DOHH2 (cell line): Measurements from ENCODE around the gene GNG12.

Experiments used
- H3F3A ChIP-seq: fragments of 200-600 bp; sonication (generic), shearing (Covaris generic); 2 replicates; pipeline ENCODE4 v1.6.0; 2016; ENCODE audit warnings: antibody characterized with exemption, mild to moderate bottlenecking; ENCODE audit not compliant: control insufficient read depth, insufficient read depth
- H3K27ac ChIP-seq: fragments of 200-600 bp; sonication (generic); 2 replicates; pipeline ENCODE4 v1.5.1; 2014; ENCODE audit warnings: low read depth, mild to moderate bottlenecking, low read length, moderate library complexity
- H3K27me3 ChIP-seq: fragments of 200-600 bp; sonication (generic); 2 replicates; pipeline ENCODE4 v1.6.1; 2014; ENCODE audit warnings: mild to moderate bottlenecking, low read length, mixed read lengths; ENCODE audit not compliant: control insufficient read depth
- H3K36me3 ChIP-seq: fragments of 200-600 bp; sonication (generic); 2 replicates; pipeline ENCODE4 v1.6.1; 2014; ENCODE audit warnings: mild to moderate bottlenecking, low read length, moderate library complexity, mixed read lengths; ENCODE audit not compliant: control insufficient read depth
- H3K4me1 ChIP-seq: fragments of 200-600 bp; sonication (generic); 2 replicates; pipeline ENCODE4 v1.6.1; 2014; ENCODE audit warnings: mild to moderate bottlenecking, low read length, mixed read lengths; ENCODE audit not compliant: control insufficient read depth
- H3K4me2 ChIP-seq: fragments of 200-600 bp; sonication (generic); 2 replicates; pipeline ENCODE4 v1.6.0; 2014; ENCODE audit warnings: mild to moderate bottlenecking, low read length, moderate library complexity
- H3K4me3 ChIP-seq: fragments of 200-600 bp; sonication (generic); 2 replicates; pipeline ENCODE4 v1.5.1; 2014; ENCODE audit warnings: mild to moderate bottlenecking, low read length, mixed read lengths
- H3K79me2 ChIP-seq: fragments of 200-600 bp; sonication (generic); 2 replicates; pipeline ENCODE4 v1.6.1; 2014; ENCODE audit warnings: mild to moderate bottlenecking, low read length, mixed read lengths; ENCODE audit not compliant: control insufficient read depth
- H3K9me2 ChIP-seq: fragments of 200-600 bp; sonication (generic); replicated peaks from 2 replicates; pipeline ENCODE4 v1.6.1; 2014; ENCODE audit warnings: mild to moderate bottlenecking, low read length, mixed read lengths; ENCODE audit not compliant: control insufficient read depth
- H3K9me3 ChIP-seq: fragments of 200-600 bp; sonication (generic); 2 replicates; pipeline ENCODE4 v1.6.1; 2014; ENCODE audit warnings: antibody characterized with exemption, low read length, mixed read lengths; ENCODE audit not compliant: control insufficient read depth, insufficient read depth
- H4K20me1 ChIP-seq: fragments of 200-600 bp; sonication (generic); 2 replicates; pipeline ENCODE4 v1.6.0; 2014; ENCODE audit warnings: low read depth, mild to moderate bottlenecking, antibody characterized with exemption, low read length, moderate library complexity; ENCODE audit not compliant: control insufficient read depth, insufficient read depth
- CTCF ChIP-seq: fragments of 200-600 bp; sonication (generic); IDR thresholded peaks from one replicate; pipeline ENCODE4 v1.5.1; 2014; ENCODE audit warnings: antibody characterized with exemption, mild to moderate bottlenecking, low read depth, low read length; ENCODE audit not compliant: poor library complexity, severe bottlenecking
- EZH2phosphoT487 ChIP-seq: fragments of 200-600 bp; sonication (generic); IDR thresholded peaks from 2 replicates; pipeline ENCODE4 v1.6.1; 2017; ENCODE audit warnings: borderline replicate concordance, mild to moderate bottlenecking, antibody characterized with exemption, low read length, moderate library complexity, mixed read lengths

GNG12 gene

GRCh38 chr1:67737875-67738274 lies 95.4 kb downstream of the GNG12 start:
- Histone ChIP-seq H3K27me3 (no peaks in the 10 kb centered on the region), H3K79me2 (no peaks in the 10 kb centered on the region), H3K9me2 (no peaks in the 10 kb centered on the region), H3K4me3 (no peak overlapping the region), H3F3A (peaks cover 15% of the 10 kb centered on the region), H3K36me3 (no peaks in the 10 kb centered on the region; the same call in 1 of the 2 replicates), H3K9me3 (no peaks in the 10 kb centered on the region), H3K27ac (no peak overlapping the region), H3K4me2 (no peak overlapping the region), H3K4me1 (peaks cover 55% of the 10 kb centered on the region), H4K20me1 (no peaks in the 10 kb centered on the region)
- no peak for TF ChIP-seq CTCF
- TF ChIP-seq EZH2phosphoT487 = no peak

- no peak for TF ChIP-seq EZH2phosphoT487
- TF ChIP-seq CTCF = no peak
- Histone ChIP-seq H3K79me2 (no peaks in the 10 kb centered on the region), H3K4me3 (peak overlapping the region; percentile 74), H3K27me3 (no peaks in the 10 kb centered on the region), H3K9me2 (no peaks in the 10 kb centered on the region), H3K4me2 (peak overlapping the region; percentile 97), H4K20me1 (no peaks in the 10 kb centered on the region), H3K4me1 (peaks cover 56% of the 10 kb centered on the region), H3K36me3 (no peaks in the 10 kb centered on the region; the same call in 1 of the 2 replicates), H3K9me3 (no peaks in the 10 kb centered on the region), H3F3A (peaks cover 15% of the 10 kb centered on the region), H3K27ac (peak overlapping the region; percentile 89)
Measured at GRCh38 chr1:67736750-67737149, 96.5 kb downstream of the GNG12 start.

- Histone ChIP-seq H4K20me1 (no peaks in the 10 kb centered on the region), H3K36me3 (no peaks in the 10 kb centered on the region; the same call in 1 of the 2 replicates), H3K27ac (peak overlapping the region; percentile 89), H3K79me2 (no peaks in the 10 kb centered on the region), H3K9me2 (no peaks in the 10 kb centered on the region), H3F3A (peaks cover 15% of the 10 kb centered on the region), H3K9me3 (no peaks in the 10 kb centered on the region), H3K4me3 (peak overlapping the region; percentile 74), H3K4me1 (peaks cover 55% of the 10 kb centered on the region), H3K4me2 (peak overlapping the region; percentile 97), H3K27me3 (no peaks in the 10 kb centered on the region)
- no peak for TF ChIP-seq CTCF
- no peak for TF ChIP-seq EZH2phosphoT487
Measured at GRCh38 chr1:67735806-67736627, 97.2 kb downstream of the GNG12 start.
